ENCODE data around the gene NPC1L1.

DNA sequence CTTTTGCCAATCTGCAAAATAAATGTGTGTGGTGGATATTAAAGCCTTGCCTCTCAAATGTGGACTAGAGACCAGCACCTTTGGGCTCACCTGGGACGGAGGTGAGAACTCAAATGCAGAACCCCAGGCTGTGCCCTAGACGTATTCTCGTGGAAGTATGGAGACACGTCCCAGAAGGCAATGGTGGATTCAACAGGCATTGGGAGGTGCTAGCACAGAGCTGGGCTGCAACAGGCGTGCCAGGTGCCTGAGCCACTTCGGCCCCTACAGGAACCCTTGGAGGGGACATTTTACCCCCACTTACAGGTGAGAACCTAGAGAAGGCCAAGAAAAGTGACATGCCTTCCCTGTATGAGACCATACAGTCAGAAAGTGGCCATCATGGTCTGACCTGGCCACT, 20.4 kb upstream of the NPC1L1 start:
- TF ChIP-seq, protein P1, sequence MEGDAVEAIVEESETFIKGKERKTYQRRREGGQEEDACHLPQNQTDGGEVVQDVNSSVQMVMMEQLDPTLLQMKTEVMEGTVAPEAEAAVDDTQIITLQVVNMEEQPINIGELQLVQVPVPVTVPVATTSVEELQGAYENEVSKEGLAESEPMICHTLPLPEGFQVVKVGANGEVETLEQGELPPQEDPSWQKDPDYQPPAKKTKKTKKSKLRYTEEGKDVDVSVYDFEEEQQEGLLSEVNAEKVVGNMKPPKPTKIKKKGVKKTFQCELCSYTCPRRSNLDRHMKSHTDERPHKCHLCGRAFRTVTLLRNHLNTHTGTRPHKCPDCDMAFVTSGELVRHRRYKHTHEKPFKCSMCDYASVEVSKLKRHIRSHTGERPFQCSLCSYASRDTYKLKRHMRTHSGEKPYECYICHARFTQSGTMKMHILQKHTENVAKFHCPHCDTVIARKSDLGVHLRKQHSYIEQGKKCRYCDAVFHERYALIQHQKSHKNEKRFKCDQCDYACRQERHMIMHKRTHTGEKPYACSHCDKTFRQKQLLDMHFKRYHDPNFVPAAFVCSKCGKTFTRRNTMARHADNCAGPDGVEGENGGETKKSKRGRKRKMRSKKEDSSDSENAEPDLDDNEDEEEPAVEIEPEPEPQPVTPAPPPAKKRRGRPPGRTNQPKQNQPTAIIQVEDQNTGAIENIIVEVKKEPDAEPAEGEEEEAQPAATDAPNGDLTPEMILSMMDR (IDR thresholded peaks at IDR 0.05), result no peak
- TF ChIP-seq EZH2 (IDR thresholded peaks at IDR 0.05; ENCODE audit: borderline replicate concordance, insufficient read depth, low read depth, low read length, poor library complexity, severe bottlenecking), result no peak

Data from B cell (primary cell).